ENCODE data around the gene DHRS7.

DHRS7 gene

DNA sequence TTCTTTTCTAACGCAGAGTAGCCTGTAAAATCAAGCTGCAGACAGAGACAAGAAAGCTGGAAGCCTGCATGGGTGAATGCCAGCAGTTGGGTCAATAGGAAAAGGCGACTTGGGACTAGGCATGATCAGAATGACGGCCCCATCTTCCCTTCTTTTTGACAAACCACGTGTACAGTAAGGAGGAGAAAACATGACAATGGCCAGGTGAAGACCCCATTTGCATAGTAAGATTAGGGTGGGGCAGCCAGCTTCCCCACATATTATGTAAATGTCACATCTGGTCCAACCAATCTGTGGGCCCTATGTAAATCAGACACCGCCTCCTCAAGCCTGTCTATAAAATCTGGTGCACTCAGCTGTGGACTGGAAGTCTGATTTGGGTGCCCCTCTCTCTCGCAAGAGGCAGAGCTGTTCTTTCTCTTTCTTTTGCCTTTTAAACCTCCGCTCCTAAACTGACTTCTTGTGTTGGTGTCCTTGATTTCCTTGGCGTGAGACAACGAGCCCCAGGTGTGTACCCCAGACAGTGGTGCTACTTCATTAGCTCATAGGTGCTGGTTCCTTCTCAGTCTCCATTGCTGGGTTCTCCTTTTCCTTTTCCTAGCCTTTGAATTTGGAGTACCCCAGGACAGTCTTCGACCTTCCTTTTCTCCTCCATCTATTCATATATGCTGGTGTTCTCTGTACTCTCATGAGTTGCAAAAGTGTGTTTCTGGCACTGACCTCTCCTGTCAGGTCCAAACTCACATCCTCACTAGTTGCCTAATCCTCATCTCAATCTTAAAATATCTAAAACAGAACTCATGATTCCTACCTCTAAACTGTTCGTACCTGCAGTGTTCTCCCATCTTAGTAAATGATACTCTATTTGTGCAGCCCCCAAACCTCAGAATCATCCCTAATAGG lies 9.4 kb upstream of the DHRS7 start:
- TF ChIP-seq, protein P1, sequence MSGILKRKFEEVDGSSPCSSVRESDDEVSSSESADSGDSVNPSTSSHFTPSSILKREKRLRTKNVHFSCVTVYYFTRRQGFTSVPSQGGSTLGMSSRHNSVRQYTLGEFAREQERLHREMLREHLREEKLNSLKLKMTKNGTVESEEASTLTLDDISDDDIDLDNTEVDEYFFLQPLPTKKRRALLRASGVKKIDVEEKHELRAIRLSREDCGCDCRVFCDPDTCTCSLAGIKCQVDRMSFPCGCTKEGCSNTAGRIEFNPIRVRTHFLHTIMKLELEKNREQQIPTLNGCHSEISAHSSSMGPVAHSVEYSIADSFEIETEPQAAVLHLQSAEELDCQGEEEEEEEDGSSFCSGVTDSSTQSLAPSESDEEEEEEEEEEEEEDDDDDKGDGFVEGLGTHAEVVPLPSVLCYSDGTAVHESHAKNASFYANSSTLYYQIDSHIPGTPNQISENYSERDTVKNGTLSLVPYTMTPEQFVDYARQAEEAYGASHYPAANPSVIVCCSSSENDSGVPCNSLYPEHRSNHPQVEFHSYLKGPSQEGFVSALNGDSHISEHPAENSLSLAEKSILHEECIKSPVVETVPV (CRISPR knock-in tag; IDR thresholded peaks at IDR 0.05), result no peak
- no peak for TF ChIP-seq OSR1 (CRISPR knock-in tag; IDR thresholded peaks at IDR 0.05)
- ATAC-seq, result no peak

DNA sequence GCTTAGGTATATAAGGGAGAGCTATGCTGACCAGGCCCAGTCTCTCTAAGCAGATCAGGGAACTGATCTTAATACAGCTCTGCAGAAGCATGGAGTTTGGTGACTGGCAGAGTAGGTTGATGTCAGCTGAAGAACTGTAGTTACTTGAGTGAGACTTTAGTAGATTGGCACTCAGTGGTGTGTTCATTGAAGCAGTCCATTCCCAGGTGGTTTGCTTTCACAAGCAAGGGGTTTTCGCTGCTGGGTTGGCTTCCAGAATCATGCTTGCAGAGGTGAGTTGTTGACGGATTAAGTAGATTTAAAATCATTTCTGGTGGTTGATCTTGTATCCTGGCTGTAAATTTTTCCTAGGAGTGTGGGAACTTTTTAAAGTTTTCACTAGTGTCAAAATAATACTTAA lies 6.5 kb upstream of the DHRS7 start:
- TF ChIP-seq TCF4 (CRISPR knock-in tag; IDR thresholded peaks at IDR 0.05; ENCODE audit: borderline replicate concordance), result no peak
- no peak for ATAC-seq

DNA sequence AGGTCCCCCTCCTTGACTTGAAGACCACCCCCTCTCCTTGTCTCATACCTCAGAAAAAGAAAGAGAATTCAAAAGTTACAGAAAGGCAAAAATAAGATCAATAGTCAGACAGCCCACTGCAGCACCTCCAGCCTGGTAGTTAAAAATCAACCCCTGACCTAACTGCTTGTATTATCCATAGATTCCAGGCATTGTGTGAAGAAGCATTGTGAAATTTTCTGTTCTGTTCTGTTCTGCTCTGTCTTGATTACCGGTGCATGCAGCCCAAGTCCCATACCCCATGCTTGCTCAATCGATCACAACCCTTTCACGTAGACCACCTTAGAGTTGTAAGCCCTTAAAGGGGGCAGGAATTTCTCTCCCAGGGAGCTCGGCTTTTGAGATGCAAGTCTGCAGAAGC lies 5.8 kb upstream of the DHRS7 start:
- no peak for ATAC-seq
- TF ChIP-seq ZNF8 (CRISPR knock-in tag; IDR thresholded peaks at IDR 0.05) (no peak), GLIS3 (CRISPR knock-in tag; IDR thresholded peaks at IDR 0.05) (no peak), ZNF70 (CRISPR knock-in tag; IDR thresholded peaks at IDR 0.05) (no peak), RARB (CRISPR knock-in tag; IDR thresholded peaks at IDR 0.05) (no peak), ESRRG (CRISPR knock-in tag; IDR thresholded peaks at IDR 0.05) (no peak), BACH2 (CRISPR knock-in tag; IDR thresholded peaks at IDR 0.05; ENCODE audit: borderline replicate concordance) (no peak), ZFP3 (CRISPR knock-in tag; IDR thresholded peaks at IDR 0.05) (no peak), ZC3H10 (CRISPR knock-in tag; IDR thresholded peaks at IDR 0.05) (no peak), ZNF565 (CRISPR knock-in tag; conservative IDR thresholded peaks at IDR 0.05; ENCODE audit: low read depth) (no peak), OSR1 (CRISPR knock-in tag; IDR thresholded peaks at IDR 0.05) (no peak), ZFP30 (CRISPR knock-in tag; IDR thresholded peaks at IDR 0.05) (no peak), CSDC2 (CRISPR knock-in tag; IDR thresholded peaks at IDR 0.05) (no peak), SNAI2 (CRISPR knock-in tag; IDR thresholded peaks at IDR 0.05) (no peak), TOX (CRISPR knock-in tag; IDR thresholded peaks at IDR 0.05; ENCODE audit: borderline replicate concordance) (no peak), TCF4 (CRISPR knock-in tag; IDR thresholded peaks at IDR 0.05; ENCODE audit: borderline replicate concordance) (no peak)
- TF ChIP-seq, protein P2, sequence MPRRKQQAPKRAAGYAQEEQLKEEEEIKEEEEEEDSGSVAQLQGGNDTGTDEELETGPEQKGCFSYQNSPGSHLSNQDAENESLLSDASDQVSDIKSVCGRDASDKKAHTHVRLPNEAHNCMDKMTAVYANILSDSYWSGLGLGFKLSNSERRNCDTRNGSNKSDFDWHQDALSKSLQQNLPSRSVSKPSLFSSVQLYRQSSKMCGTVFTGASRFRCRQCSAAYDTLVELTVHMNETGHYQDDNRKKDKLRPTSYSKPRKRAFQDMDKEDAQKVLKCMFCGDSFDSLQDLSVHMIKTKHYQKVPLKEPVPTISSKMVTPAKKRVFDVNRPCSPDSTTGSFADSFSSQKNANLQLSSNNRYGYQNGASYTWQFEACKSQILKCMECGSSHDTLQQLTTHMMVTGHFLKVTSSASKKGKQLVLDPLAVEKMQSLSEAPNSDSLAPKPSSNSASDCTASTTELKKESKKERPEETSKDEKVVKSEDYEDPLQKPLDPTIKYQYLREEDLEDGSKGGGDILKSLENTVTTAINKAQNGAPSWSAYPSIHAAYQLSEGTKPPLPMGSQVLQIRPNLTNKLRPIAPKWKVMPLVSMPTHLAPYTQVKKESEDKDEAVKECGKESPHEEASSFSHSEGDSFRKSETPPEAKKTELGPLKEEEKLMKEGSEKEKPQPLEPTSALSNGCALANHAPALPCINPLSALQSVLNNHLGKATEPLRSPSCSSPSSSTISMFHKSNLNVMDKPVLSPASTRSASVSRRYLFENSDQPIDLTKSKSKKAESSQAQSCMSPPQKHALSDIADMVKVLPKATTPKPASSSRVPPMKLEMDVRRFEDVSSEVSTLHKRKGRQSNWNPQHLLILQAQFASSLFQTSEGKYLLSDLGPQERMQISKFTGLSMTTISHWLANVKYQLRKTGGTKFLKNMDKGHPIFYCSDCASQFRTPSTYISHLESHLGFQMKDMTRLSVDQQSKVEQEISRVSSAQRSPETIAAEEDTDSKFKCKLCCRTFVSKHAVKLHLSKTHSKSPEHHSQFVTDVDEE (CRISPR knock-in tag; IDR thresholded peaks at IDR 0.05), result no peak
- TF ChIP-seq, protein P3, sequence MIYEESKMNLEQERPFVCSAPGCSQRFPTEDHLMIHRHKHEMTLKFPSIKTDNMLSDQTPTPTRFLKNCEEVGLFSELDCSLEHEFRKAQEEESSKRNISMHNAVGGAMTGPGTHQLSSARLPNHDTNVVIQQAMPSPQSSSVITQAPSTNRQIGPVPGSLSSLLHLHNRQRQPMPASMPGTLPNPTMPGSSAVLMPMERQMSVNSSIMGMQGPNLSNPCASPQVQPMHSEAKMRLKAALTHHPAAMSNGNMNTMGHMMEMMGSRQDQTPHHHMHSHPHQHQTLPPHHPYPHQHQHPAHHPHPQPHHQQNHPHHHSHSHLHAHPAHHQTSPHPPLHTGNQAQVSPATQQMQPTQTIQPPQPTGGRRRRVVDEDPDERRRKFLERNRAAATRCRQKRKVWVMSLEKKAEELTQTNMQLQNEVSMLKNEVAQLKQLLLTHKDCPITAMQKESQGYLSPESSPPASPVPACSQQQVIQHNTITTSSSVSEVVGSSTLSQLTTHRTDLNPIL (CRISPR knock-in tag; IDR thresholded peaks at IDR 0.05; ENCODE audit: low read depth), result no peak
- TF ChIP-seq, protein P1 (CRISPR knock-in tag; IDR thresholded peaks at IDR 0.05), result no peak
- TF ChIP-seq, protein P4, sequence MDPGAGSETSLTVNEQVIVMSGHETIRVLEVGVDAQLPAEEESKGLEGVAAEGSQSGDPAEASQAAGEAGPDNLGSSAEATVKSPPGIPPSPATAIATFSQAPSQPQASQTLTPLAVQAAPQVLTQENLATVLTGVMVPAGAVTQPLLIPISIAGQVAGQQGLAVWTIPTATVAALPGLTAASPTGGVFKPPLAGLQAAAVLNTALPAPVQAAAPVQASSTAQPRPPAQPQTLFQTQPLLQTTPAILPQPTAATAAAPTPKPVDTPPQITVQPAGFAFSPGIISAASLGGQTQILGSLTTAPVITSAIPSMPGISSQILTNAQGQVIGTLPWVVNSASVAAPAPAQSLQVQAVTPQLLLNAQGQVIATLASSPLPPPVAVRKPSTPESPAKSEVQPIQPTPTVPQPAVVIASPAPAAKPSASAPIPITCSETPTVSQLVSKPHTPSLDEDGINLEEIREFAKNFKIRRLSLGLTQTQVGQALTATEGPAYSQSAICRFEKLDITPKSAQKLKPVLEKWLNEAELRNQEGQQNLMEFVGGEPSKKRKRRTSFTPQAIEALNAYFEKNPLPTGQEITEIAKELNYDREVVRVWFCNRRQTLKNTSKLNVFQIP (CRISPR knock-in tag; IDR thresholded peaks at IDR 0.05; ENCODE audit: borderline replicate concordance, low read depth), result no peak

DNA sequence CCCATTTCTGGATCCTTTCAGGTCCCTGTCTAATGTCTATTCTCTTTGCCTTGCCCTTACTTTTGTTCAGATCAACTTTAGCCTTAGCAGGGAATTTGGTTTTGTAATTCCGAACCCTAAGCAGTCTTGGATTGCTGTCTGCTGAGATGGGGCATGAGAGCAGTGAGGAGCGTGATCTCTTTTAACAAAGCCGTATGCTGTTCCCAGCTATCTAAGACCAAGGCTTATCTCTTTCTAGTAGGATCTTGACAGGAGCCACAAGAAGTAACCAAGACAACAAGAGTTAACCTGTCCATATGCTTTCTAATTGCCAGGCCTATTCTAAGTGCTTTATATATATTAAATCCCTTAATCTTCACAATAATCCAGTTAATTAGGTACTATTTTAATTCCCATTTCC lies 4.5 kb upstream of the DHRS7 start:
- no peak for ATAC-seq
- TF ChIP-seq OSR1 (CRISPR knock-in tag; IDR thresholded peaks at IDR 0.05) (no peak), ZFP3 (CRISPR knock-in tag; IDR thresholded peaks at IDR 0.05) (no peak), PPARA (CRISPR knock-in tag; IDR thresholded peaks at IDR 0.05; ENCODE audit: borderline replicate concordance) (no peak)
